Endometrial microvascular endothelial cells (primary cell): ENCODE results near the gene ANAPC16. TPM values are rescaled to one million over a fixed set of nuclear protein-coding genes. Genes with fewer than 3 reads are reported as not detected.
"Not testable (repeated sequence)": the region's sequence is repeated elsewhere in the genome, so short reads cannot be mapped to it uniquely, and the experiment has no call there.

Experiments used
- in situ Hi-C: cut with HindIII; loops from 2 replicates; pipeline ENCODE4 v1.10.0; 2017; ENCODE audit warnings: low sequenced_read_pairs, low pct_unique_long_range_greater_than_20kb; ENCODE audit errors: inconsistent ontology term
- total RNA-seq: library from RNA; depleted of rRNA; stranded (reverse); fragments of >200 nt; gene quantifications from one replicate; pipeline ENCODE4 v1.2.3, GENCODE V29; 2015; ENCODE audit errors: inconsistent ontology term

The ANAPC16 gene
- total RNA-seq, 1 donor from 2014 or later, result 45.6 TPM

DNA sequence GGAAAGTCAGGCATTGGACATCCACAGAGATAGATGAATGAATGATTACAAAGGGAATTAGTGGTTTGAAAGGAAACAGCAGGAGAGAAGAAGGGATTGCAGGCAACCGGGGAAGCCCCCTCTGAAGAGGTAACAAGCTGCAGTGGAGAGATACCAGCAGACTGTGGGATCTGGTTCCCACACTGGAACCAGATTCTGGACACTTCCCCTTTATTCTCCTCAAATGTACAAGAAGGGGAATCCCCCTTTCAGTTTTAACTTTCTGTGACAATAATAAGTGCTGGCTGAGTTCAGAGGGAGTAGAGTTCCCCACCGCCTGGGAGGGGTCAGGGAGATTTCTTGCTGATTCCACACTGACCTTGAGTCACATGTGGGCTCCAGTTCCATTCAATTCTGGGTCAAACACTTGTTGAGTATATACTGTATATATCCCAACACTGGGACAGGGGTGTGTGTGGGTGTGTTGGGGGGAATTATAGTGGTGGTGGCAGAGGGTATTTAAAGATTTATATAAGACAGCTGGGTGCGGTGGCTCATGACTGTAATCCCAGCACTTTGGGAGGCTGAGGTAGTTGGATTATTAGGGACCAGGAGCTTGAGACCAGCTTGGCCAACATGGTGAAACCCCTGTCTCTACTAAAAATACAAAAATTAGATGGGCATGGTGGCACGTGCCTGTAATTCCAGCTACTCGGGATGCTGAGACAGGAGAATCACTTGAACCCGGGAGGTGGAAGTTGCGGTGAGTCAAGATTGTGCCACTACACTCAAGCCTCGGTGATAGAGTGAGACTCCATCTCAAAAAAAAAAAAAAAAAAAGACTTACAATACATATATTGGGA is 41.5 kb downstream of the ANAPC16 start:
- in situ Hi-C loops, result no loop called here

- in situ Hi-C loops, result no loop called here
Observed at GRCh38 chr10:72258617-72259016, 42.8 kb downstream of the ANAPC16 start.

DNA sequence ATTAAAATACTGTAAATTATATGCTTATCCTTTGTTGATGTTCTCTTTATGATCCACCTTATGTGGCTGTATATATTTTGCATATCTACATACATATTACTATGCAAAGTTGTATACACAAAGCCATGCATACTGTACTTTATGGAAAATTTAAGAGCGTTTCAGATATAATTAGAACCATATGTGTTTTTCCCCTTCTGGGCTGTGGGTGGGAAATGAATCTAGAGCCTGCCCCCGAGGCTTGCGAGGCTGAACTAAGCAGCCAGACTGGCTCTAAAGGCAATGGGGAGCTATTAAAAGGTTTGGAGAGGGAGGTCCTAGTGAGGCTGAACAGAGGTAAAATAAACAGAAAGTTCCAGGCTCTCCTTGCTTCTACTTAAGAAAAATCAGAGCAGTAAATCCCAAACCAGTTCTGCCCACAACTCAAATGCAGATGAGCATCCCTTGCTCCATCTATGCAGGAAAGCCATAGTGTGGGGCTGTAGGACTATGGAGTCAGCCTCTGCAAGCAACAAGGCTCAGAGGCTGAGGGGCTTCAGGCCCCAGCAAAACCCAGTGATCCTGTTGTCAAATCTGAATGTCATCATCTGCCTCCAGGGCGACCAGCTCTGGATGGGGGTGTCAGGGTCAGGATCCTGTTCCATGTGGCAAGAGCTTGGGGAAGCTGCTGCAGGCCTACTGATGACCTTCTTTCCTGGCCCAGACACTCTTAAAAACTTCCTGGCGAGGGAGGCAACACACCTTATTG is 43.9 kb downstream of the ANAPC16 start:
- in situ Hi-C loops, result no loop called here

GRCh38 chr10:72260239-72260975 is 44.6 kb downstream of the ANAPC16 start:
- in situ Hi-C loops, result no loop called here

- in situ Hi-C loops, result no loop called here
Observed at GRCh38 chr10:72260976-72261783, 45.4 kb downstream of the ANAPC16 start.

- in situ Hi-C loops, result no loop called here
Observed at GRCh38 chr10:72261784-72262404, 46.1 kb downstream of the ANAPC16 start.

DNA sequence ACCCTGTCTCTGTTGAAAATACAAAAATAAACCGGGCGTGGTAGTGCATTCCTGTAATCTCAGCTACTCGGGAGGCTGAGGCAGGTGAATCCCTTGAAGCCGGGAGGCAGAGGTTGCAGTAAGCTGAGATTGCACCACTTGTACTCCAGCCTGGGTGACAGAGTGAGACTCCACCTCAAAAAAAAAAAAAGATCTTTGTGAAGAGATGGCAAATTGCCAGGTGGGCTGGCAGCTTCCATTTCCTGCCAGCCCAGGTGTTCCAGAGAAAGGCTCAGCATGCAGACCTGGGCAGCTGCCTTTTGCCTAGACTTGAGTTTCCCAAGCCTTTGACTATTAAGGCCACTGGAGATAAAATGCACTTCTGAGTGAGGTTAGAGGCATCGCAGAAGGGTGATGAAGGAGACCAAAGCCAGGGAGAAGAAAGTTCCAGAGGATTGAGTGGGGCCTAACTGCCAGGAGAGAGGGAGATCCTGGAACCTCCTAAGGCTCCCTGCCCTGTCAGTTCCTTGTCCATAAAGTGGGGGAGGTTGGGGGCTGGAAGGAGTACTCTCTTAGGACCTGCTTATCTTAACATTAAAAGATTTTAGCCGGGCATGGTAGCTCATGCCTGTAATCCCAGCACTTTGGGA is 47.9 kb downstream of the ANAPC16 start:
- in situ Hi-C loops, result no loop called here

- in situ Hi-C loops, result no loop called here
Observed at GRCh38 chr10:72264536-72264935, 48.7 kb downstream of the ANAPC16 start.

- in situ Hi-C loops, result no loop called here
Observed at GRCh38 chr10:72265508-72265907, 49.7 kb downstream of the ANAPC16 start.

GRCh38 chr10:72265990-72266865 is 50.4 kb downstream of the ANAPC16 start:
- in situ Hi-C loops, result no loop called here

- in situ Hi-C loops, result no loop called here
Observed at GRCh38 chr10:72267381-72267780, 51.6 kb downstream of the ANAPC16 start.

GRCh38 chr10:72267819-72268399 is 52.1 kb downstream of the ANAPC16 start:
- in situ Hi-C loops, result no loop called here

GRCh38 chr10:72268475-72269200 is 52.8 kb downstream of the ANAPC16 start:
- in situ Hi-C loops, result not testable (repeated sequence)

- in situ Hi-C loops, result loop anchor here (10.0 kb wide), 1 partner anchor 54 kb away; no protein-coding TSS in a partner anchor
Observed at GRCh38 chr10:72270607-72271281, 54.9 kb downstream of the ANAPC16 start.

GRCh38 chr10:72272689-72273409 is 57.0 kb downstream of the ANAPC16 start:
- in situ Hi-C loops, result loop anchor here (10.0 kb wide), 1 partner anchor 52 kb away; no protein-coding TSS in a partner anchor
